NCI-H524 treated with DMSO at 0.1 percent for 48 hours (cell line): ENCODE results near the gene NTF3.
"Not testable (repeated sequence)": the region's sequence is repeated elsewhere in the genome, so short reads cannot be mapped to it uniquely, and the experiment has no call there.

Experiments
- DNase-seq: peaks from one replicate; lab custom pipeline; 2025; lab: John Stamatoyannopoulos, UW

NTF3 gene

DNA sequence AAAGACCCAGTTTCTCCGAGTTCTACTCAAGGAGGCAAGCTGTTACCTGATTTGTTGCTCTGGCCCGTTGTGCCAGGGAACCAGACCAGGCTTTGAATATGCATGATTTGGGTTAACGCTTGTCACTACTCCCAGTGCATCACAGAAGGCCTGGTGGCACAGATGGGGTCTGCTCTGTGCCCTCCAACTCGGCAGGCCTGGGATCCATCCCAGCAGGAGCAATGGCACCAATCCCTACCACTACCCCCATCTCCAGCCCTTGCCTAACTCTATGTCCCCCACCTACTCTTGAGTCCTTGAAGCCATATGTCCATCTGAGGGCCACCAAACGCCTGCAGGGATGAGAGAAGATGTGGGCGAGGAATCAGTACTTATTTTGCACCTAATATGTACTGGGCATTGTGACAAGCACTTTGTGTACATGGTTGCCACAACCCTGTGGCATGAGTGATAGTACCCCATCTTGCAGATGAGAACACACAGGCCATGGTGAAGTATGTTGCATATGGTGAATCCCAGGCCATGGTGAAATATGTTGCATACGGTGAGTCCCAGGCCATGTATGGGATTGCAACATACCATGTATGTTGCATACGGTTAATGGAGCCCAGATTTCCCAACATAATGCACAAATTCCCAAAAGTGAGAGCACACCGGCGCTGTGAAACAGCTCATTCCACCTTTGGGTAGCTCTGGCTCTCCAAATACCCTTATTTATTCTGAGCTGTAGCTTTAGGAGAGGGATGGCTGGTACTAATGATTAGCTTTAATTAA, 102.7 kb downstream of the NTF3 start:
- no peak for DNase-seq

DNA sequence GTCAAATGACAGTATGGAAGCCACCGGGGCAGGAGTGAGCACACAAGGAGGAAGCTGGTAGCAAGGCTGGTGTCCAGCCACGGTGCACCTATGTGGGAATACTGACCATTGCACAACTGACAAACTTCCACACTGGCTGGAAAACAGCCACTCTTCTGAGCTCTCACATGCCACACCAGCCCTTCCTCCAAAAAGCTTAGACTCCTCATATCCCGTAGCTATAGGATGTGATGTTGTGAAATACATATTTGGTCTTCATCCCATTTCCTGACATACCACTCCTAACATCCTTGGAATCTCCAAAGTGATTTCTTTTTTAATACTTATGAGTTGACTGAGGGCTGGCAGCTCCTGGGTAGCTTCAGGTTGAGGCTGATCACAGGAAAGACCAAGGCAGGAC, 103.6 kb downstream of the NTF3 start:
- no peak for DNase-seq

DNA sequence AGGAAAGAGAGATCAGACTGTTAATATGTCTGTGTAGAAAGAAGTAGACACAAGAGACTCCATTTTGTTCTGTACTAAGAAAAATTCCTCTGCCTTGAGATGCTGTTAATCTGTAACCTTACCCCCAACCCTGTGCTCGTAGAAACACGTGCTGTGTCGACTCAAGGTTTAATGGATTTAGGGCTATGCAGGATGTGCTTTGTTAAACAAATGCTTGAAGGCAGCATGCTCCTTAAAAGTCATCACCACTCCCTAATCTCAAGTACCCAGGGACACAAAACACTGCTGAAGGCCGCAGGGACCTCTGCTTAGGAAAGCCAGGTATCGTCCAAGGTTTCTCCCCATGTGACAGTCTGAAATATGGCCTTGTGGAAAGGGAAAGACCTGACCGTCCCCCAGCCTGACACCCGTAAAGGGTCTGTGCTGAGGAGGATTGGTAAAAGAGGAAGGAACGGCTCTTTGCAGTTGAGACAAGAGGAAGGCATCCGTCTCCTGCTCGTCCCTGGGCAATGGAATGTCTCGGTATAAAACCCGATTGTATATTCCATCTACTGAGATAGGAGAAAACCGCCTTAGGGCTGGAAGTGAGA, 105.2 kb downstream of the NTF3 start:
- DNase-seq: not testable (repeated sequence)

DNA sequence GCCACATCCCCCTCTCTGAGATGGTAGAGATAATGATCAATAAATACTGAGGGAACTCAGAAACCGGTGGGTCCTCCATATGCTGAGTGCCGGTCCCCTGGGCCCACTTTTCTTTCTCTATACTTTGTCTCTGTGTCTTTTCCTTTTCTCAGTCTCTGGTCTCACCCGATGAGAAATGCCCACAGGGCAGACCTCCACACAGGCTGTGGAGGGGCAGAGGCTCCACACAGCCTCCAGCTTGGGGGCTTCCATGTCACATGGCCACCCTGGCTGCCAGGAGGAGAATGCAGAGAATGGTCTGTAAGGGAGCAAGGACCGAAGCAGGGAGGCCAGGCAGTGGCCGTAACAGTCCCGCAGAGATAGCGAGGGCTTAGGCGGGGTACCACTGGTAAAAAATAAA, 105.9 kb downstream of the NTF3 start:
- no peak for DNase-seq
